Activated CD8-positive, alpha-beta memory T cell treated with anti-CD3 and anti-CD28 coated beads for 36 hours (primary cell): ENCODE results near the gene SLC6A8. TPM values are rescaled to one million over a fixed set of nuclear protein-coding genes. Genes with fewer than 3 reads are reported as not detected.
"Not testable (repeated sequence)": the region's sequence is repeated elsewhere in the genome, so short reads cannot be mapped to it uniquely, and the experiment has no call there.

Experiments used
- CTCF ChIA-PET: fragments of 350-600 bp; sonication (Branson Sonifier 250); formaldehyde crosslinking; loops from one replicate; lab custom pipeline; 2021; ENCODE audit warnings: antibody characterized with exemption; lab: Charles Lee
- POLR2A ChIA-PET: fragments of 350-600 bp; sonication (Branson Sonifier 250); formaldehyde crosslinking; loops from one replicate; lab custom pipeline; 2021; ENCODE audit warnings: antibody characterized with exemption; lab: Charles Lee
- total RNA-seq, 2 experiments: library from RNA; stranded (reverse); gene quantifications; one replicate each; pipeline ENCODE4 v1.2.3, GENCODE V29; 2021

The SLC6A8 gene
- total RNA-seq, 2 experiments from 2014 or later: 0.63 to 0.80 TPM

DNA sequence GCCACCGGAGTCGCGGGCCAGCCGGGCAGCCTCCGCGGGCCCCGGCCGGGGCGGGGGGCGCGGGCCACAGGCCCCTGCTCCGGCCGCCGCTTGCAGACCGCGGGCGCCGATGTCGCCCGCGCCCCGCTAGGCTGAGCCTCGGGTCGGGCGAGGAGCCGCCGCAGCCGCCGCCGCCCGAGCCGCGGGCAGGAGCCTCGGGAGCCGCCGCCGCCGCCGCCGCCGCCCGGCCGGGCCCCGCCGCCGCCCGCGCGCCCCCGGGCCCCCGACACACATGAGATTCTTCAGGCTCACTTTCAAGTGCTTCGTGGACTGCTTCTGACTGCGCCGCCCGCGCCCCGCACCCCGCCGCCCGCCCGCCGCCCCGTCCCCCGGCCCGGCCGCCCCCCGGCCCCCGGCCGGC, 345 bp downstream of the SLC6A8 start:
- ChIA-PET CTCF (no interaction called here), POLR2A (no interaction called here)

DNA sequence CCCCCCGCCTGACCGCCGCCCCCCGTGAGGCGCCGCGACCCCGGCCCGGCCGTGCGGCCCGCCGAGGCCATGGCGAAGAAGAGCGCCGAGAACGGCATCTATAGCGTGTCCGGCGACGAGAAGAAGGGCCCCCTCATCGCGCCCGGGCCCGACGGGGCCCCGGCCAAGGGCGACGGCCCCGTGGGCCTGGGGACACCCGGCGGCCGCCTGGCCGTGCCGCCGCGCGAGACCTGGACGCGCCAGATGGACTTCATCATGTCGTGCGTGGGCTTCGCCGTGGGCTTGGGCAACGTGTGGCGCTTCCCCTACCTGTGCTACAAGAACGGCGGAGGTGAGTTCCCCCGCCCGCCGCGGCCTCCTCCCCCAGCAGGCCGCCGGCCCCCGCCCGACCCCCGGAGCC, 780 bp downstream of the SLC6A8 start:
- POLR2A ChIA-PET: no interaction called here
- CTCF ChIA-PET: no interaction called here

GRCh38 chrX:153688911-153689590, 1.3 kb downstream of the SLC6A8 start:
- CTCF ChIA-PET: no interaction called here

GRCh38 chrX:153689654-153690465, 2.1 kb downstream of the SLC6A8 start:
- ChIA-PET POLR2A (no interaction called here), CTCF (no interaction called here)

More at GRCh38 chrX:153688911-153689590, 1.3 kb downstream of the SLC6A8 start:
- POLR2A ChIA-PET: no interaction called here

GRCh38 chrX:153690466-153690865, 2.7 kb downstream of the SLC6A8 start:
- CTCF ChIA-PET: no interaction called here
- POLR2A ChIA-PET: no interaction called here

DNA sequence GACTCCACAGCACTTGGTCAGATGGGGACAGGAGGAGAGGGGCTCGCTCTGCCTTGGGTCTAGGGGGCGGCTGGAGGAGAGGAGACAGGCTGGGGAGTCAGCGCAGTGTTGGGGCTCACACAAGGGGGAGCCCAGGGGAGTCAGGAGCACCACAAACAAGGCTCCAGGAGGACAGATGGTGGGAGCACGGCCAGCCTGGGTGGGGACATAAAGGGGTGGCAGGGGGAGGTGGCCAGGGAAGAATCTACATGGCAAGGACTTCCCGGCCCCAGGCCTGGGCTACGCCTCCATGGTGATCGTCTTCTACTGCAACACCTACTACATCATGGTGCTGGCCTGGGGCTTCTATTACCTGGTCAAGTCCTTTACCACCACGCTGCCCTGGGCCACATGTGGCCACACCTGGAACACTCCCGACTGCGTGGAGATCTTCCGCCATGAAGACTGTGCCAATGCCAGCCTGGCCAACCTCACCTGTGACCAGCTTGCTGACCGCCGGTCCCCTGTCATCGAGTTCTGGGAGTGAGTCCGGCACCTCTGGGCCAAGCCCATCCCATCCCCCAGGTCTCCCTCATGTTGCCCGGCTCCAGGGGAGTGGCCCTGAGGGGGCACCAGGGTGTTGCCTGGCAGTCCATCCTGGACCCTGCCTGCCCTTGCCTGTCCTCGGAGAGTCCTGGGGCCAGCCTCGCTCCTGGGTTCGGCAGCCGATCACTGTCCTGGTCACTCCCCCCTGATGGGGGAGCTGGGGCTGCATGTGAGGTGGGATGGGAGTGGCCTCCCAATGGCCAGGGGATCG, 3.5 kb downstream of the SLC6A8 start:
- CTCF ChIA-PET, POLR2A ChIA-PET: not testable (repeated sequence)

- CTCF ChIA-PET: interaction anchor here (0.6 kb wide), 1 partner anchor 29 kb away, joined by 3 read pairs; no protein-coding TSS in a partner anchor
Measured at GRCh38 chrX:153692003-153692402, 4.3 kb downstream of the SLC6A8 start.

DNA sequence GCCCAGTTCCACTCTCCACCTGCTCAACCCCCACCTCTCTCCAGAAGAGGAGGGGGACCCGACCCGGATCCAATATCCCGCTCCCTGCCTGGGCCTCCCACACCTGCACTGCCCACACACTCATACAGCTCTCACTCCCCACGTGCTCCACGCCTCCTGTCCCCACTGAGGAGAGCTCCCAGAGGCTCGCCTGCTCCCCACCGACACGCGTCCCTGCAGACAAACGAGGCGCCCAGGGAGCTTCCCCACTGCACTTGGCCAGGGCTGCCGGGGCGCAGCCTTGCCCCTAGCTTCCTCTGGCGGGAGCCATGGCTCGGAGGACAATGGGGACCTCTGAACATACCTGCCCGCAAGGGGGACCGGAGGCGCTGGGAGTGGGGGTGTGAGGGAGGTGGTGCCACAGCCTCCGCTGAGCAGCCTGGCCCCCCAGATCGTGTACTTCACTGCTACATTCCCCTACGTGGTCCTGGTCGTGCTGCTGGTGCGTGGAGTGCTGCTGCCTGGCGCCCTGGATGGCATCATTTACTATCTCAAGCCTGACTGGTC, 5.0 kb downstream of the SLC6A8 start:
- ChIA-PET POLR2A (no interaction called here), CTCF (interaction anchor here (0.6 kb wide), 1 partner anchor 28 kb away, joined by 3 read pairs; no protein-coding TSS in a partner anchor)

More at GRCh38 chrX:153692003-153692402, 4.3 kb downstream of the SLC6A8 start:
- POLR2A ChIA-PET: no interaction called here

DNA sequence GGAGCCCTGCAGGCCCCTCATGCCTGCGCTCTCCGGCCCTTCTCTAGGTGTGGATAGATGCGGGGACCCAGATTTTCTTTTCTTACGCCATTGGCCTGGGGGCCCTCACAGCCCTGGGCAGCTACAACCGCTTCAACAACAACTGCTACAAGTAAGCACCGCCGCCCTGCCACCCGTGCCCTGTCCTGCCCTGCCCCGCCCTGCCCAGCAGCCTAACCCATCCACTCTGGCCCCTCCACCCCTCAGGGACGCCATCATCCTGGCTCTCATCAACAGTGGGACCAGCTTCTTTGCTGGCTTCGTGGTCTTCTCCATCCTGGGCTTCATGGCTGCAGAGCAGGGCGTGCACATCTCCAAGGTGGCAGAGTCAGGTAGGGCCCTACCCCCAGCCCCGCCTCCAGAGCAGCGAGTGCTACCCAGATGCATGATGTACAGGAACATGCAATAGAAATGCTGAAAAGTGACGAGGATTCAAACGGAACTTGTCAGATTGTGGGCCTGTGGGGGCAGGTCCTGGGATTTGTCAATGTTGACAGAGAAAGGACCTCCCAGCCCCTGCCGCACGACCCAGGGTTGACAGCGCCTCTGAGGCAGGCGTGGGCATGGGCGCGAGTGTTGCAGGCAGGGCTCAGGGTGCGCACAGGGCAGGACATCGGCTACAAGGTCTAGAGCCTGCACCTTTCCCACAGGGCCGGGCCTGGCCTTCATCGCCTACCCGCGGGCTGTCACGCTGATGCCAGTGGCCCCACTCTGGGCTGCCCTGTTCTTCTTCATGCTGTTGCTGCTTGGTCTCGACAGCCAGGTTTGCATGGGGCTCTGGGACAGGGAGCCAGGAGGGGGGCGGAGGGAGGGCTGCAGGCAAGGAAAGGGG, 5.7 kb downstream of the SLC6A8 start:
- ChIA-PET CTCF (no interaction called here), POLR2A (no interaction called here)

GRCh38 chrX:153694256-153694655, 6.5 kb downstream of the SLC6A8 start:
- POLR2A ChIA-PET, CTCF ChIA-PET: not testable (repeated sequence)

DNA sequence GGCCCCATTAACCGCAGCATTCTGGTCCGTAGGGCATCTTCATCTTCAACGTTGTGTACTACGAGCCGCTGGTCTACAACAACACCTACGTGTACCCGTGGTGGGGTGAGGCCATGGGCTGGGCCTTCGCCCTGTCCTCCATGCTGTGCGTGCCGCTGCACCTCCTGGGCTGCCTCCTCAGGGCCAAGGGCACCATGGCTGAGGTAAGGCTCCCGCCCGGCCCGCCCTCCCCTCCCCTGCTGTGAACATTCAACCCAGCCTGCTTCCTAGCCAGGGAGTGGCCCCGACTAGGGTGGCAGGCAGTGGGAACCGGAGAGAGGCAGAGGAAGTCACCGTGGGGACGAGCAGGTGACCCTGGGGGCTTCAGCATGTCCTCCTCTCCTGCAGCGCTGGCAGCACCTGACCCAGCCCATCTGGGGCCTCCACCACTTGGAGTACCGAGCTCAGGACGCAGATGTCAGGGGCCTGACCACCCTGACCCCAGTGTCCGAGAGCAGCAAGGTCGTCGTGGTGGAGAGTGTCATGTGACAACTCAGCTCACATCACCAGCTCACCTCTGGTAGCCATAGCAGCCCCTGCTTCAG, 7.1 kb downstream of the SLC6A8 start:
- ChIA-PET POLR2A (no interaction called here), CTCF (no interaction called here)

GRCh38 chrX:153696100-153696499, 8.4 kb downstream of the SLC6A8 start:
- ChIA-PET POLR2A (interaction anchor here (0.5 kb wide), 1 partner anchor 11 kb away, joined by 5 read pairs; no protein-coding TSS in a partner anchor), CTCF (no interaction called here)

GRCh38 chrX:153696538-153696937, 8.8 kb downstream of the SLC6A8 start:
- POLR2A ChIA-PET, CTCF ChIA-PET: not testable (repeated sequence)

- CTCF ChIA-PET, POLR2A ChIA-PET: not testable (repeated sequence)
Measured at GRCh38 chrX:153696986-153697722, 9.4 kb downstream of the SLC6A8 start.

DNA sequence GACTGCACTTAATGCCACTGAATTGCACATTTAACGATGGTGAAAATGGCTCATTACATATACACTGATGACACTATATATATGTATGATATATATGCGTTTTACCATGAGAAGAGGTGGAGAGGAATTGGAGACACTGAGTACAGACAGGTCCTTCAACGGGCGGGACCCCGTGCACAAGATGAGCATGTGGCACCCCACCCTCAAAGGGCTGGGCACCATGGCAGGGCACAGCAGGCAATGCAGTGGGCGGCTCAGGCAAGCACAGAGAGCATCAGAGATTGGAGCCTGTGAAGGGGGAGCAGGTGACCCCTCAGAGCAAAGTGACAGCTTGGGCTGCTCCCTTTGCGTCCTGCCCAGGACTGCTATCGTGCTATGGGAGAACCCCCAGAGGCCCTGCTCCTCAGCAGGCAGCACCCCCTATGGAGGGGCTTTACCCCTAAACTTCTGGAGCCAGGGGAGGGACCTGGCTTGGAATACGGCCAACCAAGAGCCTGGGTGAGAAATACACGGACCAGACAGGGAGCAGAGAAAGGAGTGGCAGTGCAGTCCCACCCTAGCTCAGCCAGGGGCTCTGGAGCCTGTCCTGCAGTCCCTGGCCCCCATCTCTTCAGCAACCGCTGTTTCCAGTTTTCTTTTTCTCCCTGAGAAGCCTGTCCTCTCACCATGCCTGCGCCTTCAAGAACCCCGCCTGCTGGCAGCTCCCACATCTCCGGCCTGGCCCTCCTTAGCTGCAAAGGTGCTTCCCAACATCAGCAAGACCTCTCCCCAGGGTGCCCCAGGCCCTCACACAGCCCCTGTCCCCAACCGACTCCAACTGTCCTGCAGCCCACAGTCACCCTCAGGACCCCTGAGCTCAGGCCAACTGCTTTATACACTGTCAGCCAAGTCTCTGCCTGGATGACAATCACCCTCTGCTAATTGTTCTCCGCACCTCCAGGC, 10.5 kb downstream of the SLC6A8 start:
- POLR2A ChIA-PET: no interaction called here
- CTCF ChIA-PET: no interaction called here

DNA sequence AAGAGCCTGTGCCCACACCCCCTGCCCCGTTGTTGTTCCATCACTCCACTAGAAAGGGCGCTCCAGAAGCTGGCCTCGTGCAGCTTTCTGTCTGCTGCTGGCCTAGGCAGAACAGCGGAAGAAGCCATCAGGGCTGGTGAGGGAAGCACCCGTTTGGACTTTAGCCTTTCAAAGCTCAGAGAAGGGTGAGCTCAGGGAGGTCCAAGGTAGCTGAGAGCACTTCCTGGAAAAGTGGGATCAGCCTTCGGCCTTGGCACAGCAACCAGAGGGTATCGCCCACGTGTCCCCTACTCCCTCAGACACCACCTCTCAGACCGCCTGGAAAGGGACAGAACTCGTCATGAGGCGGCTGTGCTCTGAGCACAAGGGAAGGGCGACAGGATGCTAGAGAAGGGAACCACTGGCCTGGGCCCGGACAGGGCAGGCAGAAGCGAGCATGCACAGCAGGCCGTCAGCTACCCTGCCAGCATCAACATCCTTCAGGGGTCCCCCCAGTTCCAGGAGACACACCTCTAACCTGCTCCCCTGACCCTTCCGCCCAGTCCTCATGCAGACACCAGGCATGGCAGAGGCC, 11.6 kb downstream of the SLC6A8 start:
- CTCF ChIA-PET, POLR2A ChIA-PET: not testable (repeated sequence)
